A673 (cell line): ENCODE data around the gene DGKA.

ENCODE experiments used
- CTCF ChIP-seq: fragments of 300-800, 200-600 bp; sonication (generic); conservative IDR thresholded peaks from 2 replicates; pipeline ENCODE4 v1.5.1; 2017; ENCODE audit warnings: low read depth, mild to moderate bottlenecking, antibody characterized with exemption, low read length, moderate library complexity, mixed read lengths
- EZH2 ChIP-seq: fragments of 200-600 bp; sonication (generic); IDR thresholded peaks from 2 replicates; pipeline ENCODE4 v1.6.1; 2017; ENCODE audit warnings: borderline replicate concordance, low read depth, mild to moderate bottlenecking, mixed read lengths, antibody characterized with exemption, low read length; ENCODE audit not compliant: poor library complexity, severe bottlenecking

GRCh38 chr12:55991110-55991509 lies 60.1 kb downstream of the DGKA start:
- no peak for TF ChIP-seq CTCF
- TF ChIP-seq EZH2, result no peak
